Stimulated activated CD4-positive, alpha-beta T cell treated with anti-CD3 and anti-CD28 coated beads, Interleukin-2, amount 100 ng/mL, for 24 hours (primary cell): ENCODE data around the gene EPB41L4B.
"Not testable (repeated sequence)": the region's sequence is repeated elsewhere in the genome, so short reads cannot be mapped to it uniquely, and the experiment has no call there.

Experiments
- DNase-seq, 2 donors: peaks; one replicate each; pipeline ENCODE4 v3.0.0-alpha.2; 2020

EPB41L4B gene

DNA sequence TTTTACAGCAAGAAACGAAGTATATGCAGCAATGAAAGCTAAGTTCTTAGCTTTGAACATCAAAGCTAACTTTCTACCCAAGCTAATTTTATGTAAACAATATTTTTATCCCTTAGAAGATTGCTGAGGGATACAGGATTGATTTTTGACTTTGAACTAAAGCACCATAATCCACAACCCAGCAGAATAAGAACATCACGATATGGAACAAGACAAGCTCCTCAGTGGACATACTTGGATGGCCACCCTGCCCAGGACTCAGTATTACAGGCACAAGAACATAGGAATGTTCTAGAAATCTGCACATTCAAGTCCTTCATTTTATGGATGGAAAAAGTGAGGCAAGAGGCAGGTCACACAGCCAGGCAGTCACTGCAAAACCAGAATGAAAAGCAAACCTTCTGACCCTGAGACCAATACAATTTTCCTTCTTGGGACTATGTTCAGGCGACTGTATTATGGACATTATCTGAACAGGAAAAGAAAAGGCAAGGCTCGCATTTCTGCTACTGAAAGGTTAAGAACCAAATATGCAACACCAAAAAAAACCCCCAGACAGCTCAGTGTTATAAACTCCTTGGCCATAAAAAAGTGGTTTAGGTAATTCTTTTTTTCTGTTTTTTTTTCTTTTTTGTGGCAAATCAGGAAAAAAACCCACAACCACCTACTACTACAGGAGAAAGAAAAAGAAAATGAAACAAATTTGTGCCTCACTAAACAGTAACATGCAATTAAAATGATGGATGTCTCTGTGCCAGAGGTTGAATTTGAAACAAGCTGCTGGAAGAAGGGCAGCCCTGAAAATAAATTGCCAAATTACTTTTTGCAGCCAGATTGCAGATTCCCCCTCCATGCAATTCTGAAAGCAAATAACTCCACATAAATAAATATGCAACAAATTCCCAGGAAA lies 25.4 kb downstream of the EPB41L4B start:
- no peak for DNase-seq

DNA sequence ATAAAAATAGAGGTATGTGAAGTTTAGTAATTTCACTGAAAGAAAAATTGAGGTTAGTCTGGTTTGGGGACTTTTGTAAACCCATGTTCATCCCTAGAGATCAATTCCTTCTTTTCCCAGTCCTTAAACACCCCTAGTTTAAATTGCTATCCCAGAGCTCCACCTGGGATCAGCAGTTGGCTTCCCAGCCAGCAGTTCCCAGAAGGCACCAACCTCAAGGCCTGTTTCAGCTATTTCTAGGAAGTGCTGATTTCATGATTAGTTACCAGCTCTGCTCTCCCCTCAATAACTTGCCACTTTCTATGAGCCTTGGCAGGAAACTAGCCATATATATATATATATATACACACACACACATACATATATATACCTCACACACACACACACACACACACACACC lies 30.5 kb downstream of the EPB41L4B start:
- no peak for DNase-seq

DNA sequence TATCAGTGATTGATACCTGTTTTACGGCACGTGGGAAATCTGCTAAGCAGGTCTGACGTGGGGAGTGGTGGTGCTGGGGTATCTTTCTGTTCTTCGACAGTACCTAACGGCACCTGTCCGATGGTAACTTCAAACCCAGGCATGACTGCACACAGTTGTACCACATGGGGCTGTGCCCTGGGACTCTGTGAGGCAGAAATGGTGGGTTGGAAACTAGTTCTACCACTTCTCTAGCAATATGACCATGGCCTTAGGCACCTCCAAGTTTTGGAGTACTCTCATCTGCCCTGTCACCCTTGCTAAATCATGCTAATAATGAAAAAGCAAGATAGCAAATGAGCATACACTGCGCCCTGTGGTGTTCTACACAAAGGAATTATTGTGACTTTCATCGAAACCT lies 30.9 kb downstream of the EPB41L4B start:
- DNase-seq, result no peak

DNA sequence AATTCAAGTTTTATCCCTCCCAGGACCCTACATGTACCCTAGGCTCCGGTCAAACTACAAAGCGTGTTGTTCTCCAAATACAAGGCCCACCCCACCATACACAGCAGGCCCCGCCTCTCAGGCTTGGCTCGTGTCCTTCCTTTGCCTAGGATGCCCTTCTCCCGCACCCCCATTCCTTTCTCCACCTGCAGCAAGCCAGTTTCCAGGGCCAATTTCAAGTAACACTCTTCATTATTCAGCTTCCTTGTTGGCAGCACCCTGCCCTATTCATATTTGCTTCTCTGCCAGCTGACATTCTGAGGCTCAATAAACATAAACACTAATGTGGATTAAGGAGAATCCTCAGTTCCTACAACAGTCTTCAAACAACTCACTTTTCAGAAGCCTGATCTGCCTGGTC lies 31.7 kb downstream of the EPB41L4B start:
- no peak for DNase-seq

DNA sequence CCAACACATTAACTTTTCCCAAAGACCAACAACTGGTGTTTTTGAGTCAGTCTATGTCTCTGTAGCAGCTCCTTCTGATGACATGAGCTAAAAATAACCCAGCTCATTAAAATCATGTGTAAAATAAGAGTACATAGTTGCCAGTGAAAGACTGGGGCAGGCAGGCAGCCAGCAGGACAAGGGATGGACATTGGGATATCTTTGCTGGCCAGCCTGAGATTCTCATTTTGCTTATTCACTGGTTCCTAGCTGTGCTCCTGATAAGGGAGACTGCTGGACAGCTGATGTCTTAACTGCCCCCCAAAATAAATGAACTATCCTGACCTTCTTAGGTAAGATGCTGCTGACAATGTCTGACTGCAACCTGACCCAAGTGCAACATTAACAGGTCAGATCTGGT lies 33.9 kb downstream of the EPB41L4B start:
- no peak for DNase-seq

DNA sequence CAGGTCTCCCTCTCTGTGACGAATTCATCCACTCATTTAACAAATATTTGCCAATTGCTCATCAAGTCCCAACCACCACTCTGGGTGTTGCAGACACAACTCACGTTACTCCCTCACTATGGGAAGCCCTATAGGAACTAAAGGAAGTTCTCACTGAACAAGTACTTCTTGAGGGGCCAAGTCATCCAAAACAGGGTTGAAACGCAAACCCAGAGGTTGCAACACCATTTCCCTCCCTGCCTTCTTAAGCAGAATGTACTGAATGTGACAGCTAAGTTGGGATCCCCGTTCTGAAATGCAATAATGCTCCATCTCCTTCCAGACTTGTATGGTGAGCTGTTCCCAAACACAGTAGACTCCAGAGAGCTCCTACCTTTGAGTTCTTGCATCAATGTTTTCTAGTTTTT lies 34.3 kb downstream of the EPB41L4B start:
- DNase-seq, result no peak

DNA sequence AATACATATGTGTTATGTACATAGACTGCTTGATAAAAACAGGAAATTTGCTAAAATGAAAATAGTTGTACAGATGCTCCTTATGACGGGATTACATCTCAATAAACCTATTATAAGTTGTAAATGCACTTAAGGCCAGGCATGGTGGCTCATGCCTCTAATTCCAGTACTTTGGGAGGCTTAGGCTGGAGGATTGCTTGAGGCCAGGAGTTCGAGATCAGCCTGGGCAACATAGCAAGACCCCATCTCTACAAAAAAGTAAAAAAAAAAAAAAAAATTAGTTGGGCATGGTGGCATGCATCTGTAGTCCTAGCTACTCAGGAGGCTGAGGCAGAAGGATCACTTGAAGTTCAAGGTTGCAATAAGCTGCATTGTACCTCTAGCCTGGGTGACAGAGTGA lies 37.2 kb downstream of the EPB41L4B start:
- DNase-seq, result not testable (repeated sequence)

DNA sequence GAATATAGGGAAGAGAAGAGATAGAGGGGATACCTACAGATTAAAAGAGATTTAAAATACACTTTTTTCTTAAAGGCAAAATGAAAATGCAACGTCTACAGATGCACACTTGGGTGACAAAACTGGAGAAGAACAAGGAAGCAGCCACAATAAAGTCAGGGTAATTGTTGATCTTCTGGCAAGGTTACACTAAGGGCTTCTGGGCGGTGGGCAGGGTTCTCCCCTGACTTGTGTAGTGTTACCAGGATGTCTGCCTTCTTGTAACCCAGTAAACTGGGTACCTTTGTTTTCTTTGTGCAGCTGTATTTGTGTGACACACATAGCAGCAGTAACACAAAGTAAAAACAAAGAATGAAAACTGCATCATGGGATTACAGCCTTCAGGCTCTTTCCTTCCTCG lies 37.8 kb downstream of the EPB41L4B start:
- DNase-seq, result no peak

DNA sequence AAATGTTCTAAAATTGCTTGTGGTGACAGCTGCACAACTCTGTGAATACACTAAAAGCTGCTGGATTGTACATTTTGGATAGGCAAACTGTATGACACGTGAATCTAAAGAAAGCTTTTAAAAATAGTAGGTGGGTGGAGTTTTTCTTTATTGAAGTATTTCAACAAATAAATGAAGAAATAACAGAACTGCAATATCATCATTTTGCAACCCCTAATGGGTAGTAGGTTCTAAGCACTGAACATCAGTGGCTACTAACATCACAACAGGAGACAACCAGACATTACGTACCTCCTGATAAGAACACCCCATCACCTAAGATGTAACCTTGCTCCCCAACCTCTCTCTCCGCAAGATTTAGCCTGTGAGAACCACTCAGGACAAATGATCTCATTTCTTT lies 38.6 kb downstream of the EPB41L4B start:
- DNase-seq, result no peak

DNA sequence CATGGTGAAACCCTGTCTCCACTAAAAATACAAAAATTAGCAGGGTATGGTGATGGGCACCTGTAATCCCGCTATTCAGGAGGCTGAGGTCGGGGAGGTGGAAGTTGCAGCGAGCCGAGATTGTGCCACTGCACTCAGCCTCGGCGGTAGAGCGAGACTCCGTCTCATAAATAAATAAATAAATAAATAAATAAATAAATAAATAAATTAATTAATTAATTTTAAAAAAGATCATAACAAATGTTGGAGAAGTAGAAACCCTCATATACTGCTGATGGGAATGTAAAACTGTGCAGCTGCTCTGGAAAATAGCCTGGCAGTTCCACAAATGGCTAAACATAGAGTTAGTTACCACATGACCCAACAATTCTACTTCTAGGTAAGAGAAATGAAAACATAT lies 39.3 kb downstream of the EPB41L4B start:
- no peak for DNase-seq

DNA sequence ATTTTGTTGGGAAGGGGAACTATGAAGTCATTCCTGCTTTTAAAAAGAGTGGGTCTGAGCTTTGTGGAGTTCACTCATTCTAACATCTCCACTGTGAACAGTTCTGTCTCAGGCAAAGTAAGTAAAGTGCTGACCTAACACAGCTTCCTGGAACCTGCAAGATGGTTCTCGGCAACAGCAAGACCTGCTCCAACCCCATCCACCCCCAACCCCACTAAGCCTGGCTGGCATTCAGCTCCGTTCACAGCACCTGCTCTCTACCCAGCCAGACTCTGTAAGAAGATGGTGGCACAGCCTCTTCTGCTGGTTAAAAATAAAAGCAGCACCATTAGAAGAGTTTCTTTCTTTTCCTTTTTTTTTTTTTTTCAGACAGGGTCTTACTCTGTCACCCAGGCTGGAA lies 42.0 kb downstream of the EPB41L4B start:
- DNase-seq, result no peak

DNA sequence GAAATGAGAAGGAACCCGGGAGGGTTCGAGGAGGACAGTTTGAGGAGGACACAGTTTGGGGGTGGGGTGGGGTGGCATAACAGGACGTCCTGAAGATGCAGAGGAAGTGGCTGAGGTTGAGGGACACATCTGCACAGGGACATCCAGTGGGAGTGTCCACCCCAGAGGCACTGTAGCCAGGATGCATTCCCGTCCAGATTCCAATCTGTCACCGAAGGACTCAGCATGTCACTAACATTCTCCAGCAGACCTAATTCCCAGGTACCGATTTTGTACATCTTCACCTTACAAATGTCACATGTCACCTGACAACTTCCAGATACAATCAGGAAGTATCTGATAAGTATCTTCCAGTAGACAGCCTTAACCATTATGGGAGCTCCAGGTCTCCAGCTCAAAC lies 42.6 kb downstream of the EPB41L4B start:
- DNase-seq, result no peak

DNA sequence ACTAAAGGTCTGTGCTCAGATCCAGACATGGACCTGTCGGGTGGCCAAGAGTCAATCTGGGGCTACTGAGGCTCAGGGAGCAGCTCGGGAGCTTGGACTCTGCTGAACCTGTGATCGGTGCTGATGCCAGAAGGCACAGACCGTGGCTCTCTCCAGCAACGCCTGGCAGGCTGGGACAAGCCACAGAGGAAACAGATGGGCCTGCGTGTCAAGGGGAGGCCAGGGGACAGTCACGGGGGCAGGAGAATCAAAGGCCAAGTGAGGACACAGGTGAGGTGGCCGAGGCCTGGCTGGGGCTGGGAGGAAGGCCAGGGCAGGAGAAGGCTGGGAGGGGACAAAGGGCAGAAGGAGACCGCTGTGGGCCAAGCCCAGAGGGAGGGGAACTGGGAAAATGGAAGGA lies 43.4 kb downstream of the EPB41L4B start:
- no peak for DNase-seq

DNA sequence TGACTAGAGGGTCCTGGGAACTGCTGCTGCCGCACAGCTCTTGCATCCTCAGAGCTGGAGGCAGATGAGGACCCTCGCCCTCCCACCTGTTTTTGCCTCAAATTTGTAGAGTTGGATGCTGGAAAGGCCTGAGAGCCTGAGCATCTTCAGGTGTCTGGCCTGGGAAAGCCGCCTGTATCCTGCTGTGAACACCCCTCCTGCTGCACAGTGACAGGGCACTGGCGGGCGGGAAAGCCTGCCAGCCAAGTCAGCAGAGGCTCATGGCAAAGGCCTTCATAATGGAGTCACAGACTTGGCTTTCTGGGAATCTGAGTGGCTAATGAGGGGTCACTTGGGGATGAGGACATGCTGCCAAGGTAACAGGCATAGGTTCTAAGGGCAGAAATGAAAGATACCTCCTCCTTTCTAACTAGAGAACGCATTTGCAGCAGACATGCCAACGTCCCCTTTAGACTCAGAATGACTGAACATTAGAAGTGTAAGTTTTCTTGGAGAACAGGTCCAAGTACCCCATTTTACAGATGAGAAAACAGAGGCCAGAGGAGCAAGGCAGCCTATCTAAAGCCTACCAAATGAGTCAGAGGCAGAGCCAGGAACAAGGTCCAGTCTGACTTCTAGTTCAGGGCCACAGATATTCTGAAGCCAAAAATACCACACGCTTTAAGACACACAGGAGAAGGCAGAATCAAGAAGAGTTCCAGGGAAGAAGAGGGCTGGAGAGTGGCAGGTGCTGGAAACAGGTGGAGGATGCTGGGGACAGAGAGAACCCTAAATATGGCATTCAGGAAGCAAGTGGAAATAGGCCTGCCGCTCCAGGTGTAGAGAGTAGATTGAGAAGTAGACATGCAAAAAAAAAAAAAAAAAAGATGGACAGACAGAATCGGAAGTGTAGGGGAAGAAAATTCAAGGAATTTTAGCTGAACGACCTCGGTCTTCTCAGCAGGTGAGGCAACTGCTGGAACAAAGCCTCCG lies 44.1 kb downstream of the EPB41L4B start:
- DNase-seq, result no peak

DNA sequence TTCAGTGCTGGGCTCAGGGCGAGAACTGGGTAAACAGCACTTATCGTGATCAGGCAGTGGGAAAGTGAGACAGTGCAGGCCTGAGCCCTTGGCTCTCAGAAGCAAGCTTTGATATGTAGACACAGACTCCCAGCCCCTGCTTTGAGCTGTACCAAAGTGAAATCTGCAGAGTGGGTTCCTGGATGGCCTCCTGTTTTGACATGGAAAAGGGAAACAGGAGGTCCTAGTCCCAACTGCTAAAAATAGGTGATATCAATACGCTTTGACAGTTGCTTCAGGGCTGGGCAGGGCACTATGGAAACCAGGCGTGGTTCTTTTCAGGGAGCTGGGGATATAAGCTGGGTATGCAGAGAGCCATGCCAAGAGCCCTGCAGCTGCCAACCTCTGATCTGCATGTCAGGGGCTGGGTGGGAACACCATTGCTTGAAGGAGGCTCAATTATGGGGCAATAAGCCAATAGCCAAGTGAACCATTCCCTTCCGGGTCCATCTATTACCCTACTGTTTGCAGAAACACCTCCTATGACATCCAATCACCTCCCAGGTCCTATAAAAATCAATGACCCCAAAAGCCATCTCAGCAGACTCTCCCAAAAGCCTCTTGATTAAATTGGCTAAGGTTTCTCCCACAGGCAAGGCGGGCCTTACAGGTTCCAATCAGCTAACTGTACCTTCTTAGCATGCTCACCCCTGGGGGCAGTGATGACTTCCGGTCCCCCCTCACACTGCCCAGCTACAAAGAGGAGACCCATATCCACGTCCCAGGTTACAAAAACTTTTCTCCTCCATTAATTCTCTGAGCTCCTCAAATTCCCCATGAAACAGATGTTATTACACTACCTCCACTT lies 45.8 kb downstream of the EPB41L4B start:
- no peak for DNase-seq

DNA sequence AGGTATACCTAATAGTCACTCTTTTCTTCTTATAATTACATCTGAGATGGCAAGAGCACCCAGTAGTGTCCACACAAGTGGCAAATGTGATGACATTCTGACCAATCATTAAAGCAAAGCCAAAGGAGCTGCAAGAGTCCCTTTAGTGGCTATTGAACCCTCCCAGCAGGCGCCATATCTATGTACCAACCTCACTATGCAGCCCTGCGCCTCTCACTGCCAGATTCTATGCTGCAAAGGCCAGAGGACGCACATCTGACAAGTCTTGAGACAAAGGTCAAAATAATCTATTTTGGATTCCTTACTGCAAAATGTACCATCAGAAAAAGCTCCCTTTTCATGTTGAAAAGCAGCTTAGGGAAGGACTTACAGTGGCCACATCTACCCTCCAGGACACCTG lies 47.0 kb downstream of the EPB41L4B start:
- no peak for DNase-seq

DNA sequence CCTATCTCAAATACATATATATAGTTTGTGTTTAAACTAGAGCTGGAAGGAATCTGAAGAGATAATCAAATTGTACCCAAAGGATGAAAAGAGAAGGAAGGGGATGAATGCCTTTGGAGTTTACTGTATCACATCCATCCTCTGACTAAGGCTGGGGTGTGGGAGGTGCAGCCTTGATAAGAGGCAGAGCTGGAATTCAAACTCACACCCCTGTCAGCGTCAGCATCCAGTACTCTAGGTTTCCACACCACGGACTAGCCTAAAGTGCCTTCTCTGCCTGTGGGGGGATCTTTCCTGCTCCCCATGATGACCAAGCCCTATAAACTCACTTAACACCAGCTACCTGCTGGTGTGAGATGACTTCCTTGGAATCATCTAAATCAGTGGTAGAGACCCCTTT lies 48.1 kb downstream of the EPB41L4B start:
- DNase-seq, result no peak

DNA sequence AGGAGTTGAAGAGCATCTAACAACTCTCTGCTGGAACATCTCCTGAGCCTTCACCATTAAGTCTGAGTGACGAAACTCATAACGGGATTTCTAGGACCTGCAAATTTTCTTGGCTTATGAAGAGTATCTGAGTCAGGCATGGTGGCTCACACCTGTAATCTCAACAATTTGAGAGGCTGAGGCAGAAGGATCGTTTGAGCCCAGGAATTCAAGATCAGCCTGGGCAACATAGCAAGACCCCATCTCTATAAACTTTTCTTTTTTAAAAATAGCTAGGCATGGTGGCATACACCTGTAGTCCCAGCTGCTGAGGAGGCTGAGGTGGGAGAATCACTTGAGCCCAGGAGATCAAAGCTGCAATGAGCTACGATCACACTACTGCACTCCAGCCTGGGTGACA lies 48.8 kb downstream of the EPB41L4B start:
- no peak for DNase-seq

DNA sequence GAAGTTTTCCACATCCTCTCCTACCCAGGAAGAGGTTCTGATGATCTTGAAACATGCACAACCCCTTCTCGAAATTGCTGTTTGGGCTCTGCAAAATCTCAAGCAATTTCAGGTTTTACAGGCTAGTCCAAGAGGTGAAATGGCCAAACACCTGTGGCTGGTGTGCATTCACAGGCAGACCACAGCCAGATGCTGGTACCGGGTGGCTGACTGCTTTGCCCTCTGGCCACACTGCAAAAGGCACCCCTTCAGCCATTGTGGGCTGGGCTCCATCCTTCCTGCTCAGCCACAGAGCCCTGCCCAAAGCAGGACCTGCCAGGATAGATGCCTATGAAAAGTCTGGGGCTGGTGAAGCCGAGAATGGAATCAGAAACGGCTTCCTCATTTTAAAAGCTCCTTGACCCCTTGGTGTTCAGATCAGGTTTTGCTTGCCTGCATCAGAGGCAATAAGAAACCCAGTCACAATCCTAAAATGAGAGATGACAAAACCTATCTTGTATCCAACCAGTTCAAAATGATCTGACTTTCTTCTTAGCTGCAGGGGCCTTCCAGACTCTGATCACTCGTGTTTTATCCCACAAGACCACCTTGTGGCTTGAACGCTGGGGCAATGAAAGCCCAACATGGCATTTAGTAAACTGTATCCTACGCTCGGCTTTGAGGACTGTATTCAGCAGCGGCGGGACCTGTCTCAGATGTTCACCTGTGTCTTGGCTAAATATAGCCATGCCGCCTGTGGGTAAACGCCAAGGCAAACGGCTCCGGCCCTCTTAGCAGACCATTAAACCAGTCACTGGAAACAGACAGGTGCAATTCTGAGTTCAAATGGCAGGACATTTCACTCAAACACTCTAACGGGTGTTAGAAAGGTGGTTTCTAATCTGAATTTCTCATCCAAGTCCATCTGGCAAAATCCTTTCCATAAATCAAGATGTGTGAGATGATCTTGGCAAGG lies 49.6 kb downstream of the EPB41L4B start:
- no peak for DNase-seq

DNA sequence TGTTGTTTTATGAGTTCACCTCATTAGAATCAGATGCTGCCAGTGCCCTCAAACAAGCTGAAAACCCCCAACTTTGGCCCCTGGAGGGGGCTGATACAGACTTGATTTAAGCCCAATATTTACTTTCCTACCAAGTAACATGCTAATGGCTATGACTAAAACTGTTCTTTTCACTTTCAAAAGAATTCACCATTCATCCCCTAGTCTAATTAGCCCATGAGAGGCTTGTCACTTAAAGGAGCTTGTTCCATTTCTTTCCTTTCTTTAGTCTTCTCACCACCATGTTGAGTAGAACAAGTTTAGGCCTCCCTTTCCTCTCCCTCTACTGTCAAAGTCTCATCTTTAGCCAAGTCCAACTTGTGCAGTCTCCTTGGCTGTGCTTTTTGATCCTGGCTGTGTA lies 50.4 kb downstream of the EPB41L4B start:
- no peak for DNase-seq

DNA sequence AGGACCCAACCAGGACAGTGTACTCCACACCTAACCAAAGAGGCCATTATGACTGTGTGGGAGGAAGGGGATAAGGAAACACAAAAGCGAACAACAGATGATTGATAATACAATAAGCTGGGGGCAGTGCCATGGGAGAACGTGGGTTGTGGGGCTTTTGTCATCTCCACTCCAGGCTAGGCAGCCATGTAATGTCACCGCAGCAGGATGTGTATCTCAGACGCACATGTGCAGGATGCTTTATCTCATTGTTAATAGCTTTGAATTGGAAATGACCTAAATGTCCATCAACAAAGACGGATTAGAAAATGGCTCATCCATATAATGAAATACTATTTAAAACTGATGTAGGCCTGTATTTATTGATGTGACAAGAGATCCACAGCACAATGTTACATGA lies 51.0 kb downstream of the EPB41L4B start:
- DNase-seq, result no peak

DNA sequence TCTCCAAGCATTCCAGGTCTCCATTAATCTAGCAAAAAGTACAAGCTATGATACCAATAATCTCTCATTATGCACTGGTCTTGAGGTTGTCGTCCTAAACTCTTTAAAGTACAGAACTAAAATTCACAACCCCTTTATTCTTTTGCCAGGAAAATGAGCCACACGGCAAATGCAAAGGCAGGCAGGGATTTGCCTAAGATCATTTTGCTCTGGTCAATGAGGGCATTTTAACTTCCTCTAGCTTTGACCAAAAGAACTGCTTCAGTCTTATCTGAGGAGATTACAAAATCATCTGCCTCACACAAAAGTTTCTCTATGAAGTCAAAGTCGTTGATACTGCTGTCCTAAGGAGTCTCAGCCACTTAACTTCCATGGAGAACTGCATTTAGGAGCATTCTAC lies 51.8 kb downstream of the EPB41L4B start:
- DNase-seq, result no peak
